ENCODE data around the gene FXYD1.
"Not testable (repeated sequence)": the region's sequence is repeated elsewhere in the genome, so short reads cannot be mapped to it uniquely, and the experiment has no call there.

The FXYD1 gene

DNA sequence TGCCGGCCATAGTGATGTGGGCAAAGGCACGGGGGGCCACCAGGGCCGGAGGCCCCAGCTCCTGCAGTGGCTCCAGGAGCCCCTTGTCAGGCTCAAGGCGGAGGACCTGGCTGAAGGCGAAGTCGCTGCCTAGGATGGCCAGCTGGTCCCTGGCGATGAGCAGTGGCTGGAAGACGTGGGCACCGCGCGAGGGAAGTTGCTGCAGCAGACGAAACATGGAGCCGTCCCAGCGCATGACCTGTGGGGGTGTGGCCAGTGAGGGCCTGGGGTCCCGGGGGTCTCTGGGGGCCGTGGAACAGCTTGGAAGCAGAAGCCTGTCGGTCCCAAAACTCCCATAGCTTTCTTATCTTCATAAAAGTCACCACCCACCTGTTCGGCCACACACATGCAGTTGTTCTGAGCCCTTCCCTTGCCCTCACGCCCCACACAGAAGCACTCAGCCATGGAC is 13.3 kb upstream of the FXYD1 start:
- DNase-seq (ENCODE audit: low read depth) = no peak

DNA sequence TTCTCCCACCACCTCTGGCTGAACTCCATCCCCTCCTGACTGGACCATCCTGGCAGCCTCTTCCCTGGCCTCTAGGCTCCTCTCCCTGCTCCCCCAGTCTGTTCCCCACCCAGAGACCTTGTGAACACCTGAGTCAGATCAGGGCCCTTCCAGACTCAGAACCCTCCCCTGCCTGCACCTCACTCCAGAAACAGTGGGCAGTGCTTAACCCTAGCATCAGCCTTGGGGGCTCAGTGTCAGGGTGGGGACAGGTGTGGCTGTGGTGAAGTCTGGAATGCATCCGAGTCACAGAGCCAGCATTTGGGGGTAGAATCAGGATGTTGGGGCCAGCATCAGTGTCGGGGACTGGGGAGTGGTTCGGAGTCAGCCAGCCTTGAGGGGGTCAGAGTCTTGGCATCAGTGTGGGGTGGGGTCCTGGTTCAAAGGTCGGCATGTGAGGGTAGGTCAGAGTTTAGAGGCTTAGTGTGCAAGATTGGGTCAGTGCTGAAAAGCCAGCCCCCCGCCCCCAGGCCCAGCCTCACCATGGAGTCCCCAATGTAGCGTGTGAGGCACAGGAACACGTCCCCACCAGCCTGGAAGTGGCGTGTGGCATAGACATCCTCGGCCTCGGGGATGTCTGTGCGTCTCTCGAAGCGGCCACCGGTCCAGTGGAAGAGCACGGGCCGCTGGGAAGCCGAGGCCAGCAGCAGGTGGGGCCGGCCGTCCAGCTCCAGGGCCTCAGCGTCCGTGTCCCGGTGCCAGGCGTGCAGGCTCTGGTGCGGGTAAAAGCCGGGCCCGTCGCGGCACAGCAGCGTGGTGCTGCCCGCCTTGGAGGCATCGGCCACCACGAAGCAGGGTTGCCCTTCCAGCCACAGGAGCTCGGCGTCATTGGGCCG is 12.6 kb upstream of the FXYD1 start:
- DNase-seq (ENCODE audit: low read depth) = no peak

DNA sequence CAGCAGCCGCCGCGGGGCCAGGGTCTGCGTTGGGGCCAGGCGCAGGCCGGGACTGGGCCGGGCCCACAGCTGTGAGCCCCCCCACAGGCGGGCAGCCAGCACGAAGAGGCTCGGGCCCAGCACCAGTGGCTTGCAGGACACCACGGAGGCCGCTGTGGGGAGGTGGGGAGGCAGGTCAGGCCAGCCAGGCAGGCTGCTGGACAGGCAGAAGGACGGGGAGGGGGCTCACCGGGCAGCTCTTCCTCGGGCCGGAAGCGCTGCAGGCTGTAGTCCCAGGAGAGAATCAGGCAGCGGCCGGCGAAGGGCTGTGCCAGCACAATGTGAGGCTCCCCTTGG is 12.0 kb upstream of the FXYD1 start:
- DNase-seq (ENCODE audit: low read depth) = no peak

DNA sequence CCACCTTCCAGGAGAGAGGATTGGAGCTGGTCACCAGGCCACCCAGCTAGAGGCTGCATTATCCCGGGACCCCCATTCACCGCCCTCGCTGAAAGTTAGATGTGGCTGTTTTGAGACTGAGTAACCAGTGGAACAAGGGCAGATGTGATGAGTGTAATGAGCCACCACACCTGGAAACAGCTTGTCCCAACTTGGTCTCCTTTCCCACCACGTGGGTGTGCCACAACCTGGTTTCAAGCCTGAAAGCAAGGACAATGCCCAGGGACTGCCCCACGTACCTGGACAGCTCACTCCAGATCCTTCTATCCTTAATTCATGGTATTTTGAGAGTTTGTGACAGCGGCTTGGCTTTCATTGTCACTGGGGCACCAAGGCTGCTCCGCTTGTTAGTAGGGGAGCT is 10.8 kb upstream of the FXYD1 start:
- no peak for DNase-seq (ENCODE audit: low read depth)

DNA sequence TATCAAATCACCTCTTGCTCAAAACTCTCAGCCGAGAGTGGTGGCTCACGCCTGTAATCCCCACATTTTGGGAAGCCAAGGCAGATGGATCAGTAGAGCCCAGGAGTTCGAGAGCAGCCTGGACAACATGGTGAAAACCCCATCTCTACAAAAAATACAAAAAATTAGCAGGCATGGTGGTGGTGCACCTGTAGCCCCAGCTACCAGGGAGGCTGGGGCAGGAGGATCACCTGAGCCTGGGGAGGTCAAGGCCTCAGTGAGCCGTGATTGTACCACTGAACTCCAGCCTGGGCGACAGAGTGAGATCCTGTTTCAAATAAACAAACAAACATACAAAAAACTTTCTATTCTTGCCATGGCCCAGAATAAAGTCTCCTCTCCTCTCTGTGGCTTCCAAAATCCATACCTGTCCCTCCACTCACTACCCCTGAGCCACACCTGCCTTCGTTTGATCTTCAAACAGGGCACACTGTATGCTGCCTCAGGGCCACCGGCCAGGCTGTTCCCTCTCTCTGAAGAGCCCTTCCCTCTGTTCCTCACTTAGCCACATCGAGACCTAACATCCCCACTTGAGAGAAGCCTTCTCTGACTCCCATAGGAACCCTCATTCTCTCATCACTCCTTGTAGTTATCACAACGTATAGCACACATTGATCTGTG is 10.1 kb upstream of the FXYD1 start:
- no peak for DNase-seq (ENCODE audit: low read depth)

DNA sequence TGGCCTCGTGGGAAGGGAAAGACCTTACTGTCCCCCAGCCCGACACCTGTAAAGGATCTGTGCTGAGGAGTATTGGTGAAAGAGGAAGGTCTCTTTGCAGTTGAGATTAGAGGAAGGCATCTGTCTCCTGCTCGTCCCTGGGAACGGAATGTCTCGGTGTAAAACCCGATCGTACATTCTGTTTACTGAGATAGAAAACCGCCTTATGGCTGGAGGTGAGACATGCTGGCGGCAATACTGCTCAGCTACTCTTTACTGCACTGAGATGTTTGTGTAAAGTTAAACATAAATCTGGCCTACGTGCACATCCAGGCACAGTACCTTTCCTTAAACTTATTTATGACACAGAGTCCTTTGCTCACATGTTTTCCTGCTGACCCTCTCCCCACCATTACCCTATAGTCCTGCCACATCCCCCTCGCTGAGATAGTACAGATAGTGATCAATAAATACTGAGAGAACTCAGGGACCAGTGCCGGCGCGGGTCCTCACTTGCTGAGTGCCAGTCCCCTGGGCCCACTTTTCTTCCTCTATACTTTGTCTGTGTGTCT is 8.8 kb upstream of the FXYD1 start:
- not testable (repeated sequence) for DNase-seq (ENCODE audit: low read depth)

DNA sequence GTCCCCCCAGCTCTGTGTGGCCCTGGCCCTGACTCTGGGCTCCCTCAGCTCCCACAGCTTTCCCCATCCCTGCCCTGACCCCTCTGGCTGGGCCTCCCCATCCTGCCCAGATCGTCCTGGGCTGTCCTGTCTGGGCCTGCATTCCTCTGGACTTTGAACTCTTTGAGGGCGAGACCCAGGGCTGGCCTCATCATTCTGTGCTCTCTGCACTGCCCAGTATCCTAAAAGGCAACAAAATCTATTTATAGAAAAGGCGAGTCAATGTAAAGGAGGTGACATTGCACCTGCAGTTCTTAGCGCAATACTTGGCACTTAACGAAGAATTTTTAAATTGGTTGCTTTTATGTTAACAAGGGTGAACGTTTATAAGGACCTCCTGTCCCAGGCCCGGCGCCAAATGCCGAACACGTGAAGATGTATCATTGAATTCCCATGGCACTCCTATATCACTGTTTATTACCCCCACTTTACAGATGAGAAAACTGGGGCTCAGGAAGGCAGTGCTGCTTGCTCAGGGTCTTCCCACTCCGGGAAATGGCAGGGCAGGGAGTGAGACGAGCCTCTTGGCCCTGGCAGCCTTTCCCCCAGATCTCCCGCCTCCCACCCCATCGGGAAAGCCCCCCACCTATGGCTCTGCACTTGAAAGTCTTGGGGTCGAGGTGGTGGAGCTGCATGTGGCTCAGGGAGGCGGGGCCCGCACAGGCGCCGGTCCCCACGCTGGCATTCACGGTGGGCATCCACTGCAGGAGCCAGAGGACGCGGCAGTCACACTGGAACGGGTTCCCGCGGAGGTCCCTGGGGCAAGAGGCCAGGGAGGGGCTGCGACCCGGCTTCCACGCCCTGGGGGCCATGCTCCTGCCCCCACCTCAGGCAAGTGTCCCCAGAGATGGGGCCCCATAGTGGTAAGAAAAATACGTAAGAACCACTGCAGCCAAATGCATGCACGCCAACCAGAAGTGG is 7.6 kb upstream of the FXYD1 start:
- no peak for DNase-seq (ENCODE audit: low read depth)

DNA sequence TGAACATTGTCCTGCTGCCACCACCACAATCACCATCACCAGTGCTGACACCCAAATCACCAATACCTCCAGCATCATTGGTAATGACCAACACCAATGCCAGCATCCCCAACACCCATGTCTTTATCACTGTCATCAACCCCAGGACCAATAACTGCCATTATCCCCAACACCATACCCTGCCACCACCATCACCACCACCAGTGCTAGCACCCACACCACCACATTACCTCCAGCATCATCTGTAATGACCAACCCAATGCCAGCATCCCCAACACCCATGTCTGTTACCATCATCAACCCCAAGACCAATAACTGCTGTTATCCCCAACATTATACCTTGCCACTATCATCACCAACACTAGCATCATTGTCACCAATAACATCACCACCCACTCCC is 6.4 kb upstream of the FXYD1 start:
- no peak for DNase-seq (ENCODE audit: low read depth)

DNA sequence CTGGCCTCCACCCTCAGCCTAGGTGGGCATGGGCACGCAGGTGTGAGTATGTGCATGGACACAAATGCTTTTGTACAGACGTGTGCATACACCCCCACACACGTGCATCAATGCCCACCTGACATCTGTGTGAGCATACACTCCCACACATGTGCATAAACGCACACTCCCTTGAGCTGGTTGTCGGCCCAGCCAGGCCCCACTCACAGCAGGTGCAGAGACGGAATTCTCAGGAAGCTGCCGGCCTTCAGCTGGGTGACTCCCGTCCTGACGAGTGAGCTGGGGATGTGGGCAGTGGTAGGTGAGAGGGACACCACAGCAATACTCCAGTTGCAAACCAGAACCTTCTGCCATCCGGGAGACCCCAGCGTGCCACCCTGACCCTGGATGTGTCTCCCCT is 4.8 kb upstream of the FXYD1 start:
- DNase-seq (ENCODE audit: low read depth) = no peak

DNA sequence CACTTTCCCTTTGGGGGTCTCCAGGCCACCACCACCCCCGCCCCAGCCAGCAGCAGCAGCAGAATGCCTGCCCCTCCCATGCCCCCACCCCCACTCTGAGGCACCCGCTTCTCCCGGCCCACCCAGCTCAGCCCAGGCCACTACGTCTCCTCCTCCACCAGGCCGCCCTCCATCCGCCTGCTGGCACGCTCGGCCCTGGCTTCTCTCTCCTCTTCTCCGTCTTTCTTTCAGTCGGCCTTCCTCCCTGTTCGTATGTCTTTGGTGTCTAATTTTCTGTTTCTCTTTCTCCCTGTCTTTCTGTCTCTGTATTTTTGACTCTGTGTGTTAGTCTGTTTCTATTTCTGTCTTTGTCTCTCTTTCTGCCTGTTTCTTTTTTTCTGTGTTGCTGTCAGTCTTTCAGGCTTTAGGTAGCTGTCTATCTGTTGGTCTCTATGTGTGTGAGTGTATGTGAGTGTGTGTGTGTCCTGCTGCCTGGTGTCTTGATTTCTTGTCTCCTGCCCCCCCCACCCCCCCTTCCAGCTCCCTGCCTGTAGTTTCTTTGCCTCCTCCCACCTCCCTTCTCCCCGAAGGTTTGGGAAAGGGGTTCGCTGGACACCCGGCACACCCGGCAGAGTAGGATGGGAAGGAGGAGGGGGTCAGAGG is 3.9 kb upstream of the FXYD1 start, which contains the start of gene LGI4:
LGI4 (minus strand) TSS at position 459 of the 642 bp plus-strand sequence; CDS start at position 80, 379 bp downstream.
- DNase-seq (ENCODE audit: low read depth) = no peak

DNA sequence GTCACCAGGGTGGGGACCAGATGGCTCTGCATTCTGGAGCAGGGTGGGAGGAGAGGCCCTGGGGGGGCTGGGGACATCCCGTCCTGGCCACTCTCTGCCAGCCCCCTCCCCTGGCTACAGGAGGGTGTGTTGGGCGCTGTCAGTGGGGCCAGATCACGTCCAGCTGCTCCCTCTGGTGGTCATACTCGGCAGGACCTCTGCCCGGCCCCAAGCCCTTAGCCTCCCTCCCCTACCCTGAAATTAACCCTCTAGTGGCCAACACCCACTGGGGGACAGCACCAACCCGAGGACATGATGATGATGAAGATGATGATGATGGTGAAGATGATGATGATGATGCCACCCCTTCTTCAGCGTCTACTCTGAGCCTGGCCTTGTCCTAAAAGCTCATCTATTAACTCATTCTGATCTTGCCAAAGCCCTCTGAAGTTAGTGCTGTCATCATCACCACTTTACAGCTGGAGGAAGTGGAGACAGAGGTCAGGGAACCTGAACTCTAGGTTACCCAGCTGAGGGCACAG is 3.2 kb upstream of the FXYD1 start:
- DNase-seq (ENCODE audit: low read depth) = no peak

DNA sequence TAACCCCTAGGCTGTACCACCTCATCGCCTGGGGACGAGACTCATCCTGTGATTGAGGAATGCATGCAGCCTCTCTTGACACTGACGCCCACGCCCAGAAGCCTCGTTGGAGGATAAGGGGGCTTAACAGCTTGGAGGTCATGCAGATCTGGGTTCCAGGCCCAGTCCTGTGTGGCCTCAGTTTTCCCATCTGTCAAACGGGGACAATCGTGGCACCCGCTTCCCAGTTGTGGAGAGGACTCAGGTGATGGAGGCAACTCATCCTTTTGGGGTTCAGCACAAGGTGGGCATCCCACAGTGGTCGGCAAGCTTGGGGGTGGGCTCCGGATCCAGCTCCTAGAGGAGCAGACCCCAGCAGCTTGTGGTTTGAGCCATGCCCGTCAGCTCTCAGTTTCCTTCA is 2.4 kb upstream of the FXYD1 start:
- no peak for DNase-seq (ENCODE audit: low read depth)

DNA sequence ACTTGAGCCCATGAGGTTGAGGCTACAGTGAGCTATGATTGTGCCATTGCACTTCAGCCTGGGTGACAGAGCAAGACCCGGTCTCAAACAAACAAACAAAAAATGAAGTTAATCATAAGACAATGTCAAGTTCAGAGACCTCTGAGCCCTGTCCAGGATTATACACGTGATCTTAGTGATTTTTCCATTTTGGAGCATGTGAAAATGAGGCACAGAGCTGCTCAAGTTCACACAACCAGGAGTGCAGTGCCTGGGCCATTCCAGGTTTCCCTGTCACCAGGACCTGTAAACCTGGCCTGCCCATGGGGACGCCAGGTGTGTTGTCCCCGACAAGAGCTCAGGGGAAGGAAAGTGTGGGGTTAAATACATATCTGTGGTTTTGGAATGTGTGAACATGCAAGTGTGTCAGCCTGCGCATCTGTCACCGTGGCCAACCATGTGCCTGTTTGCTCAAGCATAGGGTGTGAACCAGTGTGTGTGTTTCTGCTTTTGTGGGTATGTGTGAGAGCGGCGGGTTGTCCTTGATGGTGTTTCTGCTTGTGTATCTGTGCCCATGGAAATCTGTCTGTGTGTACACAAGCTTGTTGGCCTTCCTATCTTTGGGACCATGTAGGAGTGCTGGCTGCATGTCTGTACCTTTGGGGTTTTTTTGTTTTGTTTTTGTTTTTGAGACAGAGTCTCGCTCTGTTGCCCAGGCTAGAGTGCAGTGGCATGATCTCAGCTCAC is 1.5 kb upstream of the FXYD1 start:
- DNase-seq (ENCODE audit: low read depth) = no peak

DNA sequence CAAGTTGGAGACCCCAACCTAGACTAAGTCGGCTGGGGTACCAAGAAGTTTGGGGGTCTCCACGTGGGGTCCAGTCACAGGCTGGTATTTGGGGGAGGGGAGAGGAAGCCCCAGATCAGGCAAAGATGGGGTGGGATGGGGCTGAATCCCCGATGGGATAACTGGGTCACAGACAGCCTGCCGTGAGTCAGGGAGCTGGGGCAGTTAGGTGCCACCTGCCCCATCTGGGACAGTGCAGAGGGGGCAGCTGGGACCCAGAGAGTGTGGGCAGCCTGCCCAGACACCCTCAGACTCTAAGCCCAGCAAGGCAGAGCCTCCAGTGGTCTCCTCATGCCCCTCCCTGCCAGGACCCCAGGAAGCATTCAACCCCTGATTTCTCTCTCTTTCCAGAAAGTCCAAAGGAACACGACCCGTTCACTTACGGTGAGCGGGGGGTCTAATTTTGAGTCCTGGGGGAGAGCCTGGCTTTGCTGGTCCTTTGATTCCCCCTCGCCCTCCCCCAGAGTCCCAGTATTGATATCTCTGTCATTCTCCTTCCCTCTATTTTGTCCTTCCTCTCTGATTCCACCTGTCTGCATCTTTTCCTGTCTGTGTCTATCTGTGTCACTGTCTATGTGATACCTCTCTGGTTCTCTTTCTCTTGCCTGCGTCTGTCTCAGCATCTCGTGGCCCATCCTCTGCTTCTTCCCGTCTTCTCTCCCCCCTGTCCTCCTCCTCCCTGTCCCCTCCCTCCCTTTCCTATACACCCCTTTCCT is 1.8 kb downstream of the FXYD1 start:
- no peak for DNase-seq (ENCODE audit: low read depth)

DNA sequence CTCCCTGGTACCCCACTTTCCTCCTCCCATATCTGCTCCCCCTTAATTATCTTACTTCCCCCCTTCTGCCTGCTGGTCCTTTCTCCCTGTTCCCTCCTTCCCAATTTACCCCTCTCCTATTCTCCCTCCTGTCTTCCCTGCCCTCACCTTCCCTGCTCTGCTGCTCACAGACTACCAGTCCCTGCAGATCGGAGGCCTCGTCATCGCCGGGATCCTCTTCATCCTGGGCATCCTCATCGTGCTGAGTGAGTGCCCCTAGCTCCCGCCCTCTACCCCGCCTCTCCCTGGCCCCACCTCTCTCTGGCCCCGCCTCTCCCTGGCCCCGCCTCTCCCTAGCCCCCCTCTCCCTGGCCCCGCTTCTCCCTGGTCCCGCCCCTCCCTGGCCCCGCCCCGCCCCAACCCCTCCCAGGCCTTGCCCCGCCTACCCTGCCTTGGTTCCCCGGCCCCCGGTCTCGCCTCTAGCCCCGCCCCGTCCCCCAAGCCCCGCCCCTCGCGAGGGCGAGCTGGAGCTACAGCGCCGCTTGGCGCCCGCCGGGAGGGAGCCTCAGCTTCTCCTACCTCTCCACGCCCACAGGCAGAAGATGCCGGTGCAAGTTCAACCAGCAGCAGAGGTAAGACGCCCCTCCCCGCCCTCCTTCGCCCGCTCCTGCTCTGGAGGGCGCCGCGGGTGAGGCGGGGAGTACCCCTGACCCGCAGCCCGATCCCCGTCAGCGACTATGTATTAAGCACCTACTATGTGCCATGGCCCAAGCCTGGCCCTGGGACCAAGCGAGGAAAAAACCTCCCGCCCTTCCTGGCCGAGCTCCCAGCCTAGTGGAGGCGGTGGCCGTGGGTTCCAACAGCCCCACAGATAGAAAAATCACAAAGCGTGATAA is 2.6 kb downstream of the FXYD1 start:
- DNase-seq (ENCODE audit: low read depth) = no peak

DNA sequence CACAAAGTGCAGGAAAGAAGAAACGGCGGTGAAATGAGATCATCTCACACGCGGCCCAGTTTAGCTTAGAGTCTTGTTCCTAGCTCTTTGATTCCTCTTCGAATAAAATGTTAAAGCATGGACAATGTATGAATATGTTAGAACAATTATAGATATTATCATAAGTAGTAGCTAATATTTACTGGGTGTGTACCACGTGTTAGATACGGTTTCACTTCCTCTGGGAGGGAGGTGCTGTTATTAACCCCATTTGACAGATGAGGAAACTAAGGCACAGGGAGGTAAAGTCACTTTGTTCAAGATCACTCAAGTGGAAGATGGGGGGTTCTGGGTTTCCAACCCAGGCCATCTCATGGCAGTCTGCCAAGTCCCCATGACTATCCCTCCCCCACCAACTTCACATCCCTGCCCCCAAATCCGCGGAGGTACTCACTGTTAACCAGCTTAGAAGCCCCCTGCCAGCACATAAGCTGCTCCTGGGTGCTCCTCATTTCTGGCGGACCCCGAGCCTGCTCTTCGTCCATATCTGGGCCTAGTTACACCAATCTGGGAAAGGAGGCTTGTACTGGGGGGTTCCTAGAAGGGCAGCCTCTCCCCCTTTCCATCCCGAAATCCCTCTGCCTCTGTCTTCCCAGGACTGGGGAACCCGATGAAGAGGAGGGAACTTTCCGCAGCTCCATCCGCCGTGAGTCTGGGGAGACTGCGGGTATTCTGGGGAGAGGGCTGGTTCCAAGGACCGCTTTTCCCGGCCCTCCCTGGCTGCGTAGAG is 3.4 kb downstream of the FXYD1 start:
- no peak for DNase-seq (ENCODE audit: low read depth)

DNA sequence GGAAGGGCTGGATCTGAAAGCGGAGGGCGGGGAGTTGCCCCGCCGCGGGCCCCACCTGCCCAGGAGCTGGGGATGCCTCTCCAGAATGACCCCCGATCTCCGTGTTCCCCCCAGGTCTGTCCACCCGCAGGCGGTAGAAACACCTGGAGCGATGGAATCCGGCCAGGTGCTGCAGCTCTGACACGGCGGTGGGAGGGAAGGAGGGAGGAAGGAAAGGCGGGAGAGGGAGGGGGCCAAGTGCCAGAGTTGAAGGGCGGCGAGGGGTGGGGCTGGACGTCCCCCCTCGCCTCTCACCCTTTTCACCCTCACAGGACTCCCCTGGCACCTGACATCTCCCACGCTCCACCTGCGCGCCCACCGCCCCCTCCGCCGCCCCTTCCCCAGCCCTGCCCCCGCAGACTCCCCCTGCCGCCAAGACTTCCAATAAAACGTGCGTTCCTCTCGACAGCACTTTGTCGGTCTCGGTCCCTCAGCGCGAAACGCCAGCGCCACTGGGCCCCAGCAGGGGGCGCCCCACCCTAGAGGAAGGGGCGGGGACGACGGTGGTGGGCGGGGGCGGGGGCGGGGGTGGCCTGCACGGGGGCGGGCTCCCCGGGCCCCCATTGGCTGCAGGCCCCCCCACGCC is 4.1 kb downstream of the FXYD1 start:
- DNase-seq (ENCODE audit: low read depth) = no peak
